Gastroesophageal sphincter (tissue), 3 donors: ENCODE measurements around the gene EPSTI1.

ENCODE experiments used
- POLR2AphosphoS5 ChIP-seq: sonication (generic); formaldehyde crosslinking; IDR thresholded peaks from one replicate; pipeline ENCODE4 v1.6.1; 2017; ENCODE audit warnings: antibody characterized with exemption
- TF ChIP-seq, protein P1 (sequence below), 4 experiments: fragments of 200-600 bp in 2 of 4; fragments of 450-650 bp in 2 of 4; sonication (generic) in 1 of 4; IDR thresholded peaks; one replicate each; pipeline ENCODE4 v1.5.1; 2017 to 2019; ENCODE audit warnings: antibody characterized with exemption in 4 of 4, mild to moderate bottlenecking in 2 of 4, moderate library complexity in 2 of 4

- TF ChIP-seq, protein P1, sequence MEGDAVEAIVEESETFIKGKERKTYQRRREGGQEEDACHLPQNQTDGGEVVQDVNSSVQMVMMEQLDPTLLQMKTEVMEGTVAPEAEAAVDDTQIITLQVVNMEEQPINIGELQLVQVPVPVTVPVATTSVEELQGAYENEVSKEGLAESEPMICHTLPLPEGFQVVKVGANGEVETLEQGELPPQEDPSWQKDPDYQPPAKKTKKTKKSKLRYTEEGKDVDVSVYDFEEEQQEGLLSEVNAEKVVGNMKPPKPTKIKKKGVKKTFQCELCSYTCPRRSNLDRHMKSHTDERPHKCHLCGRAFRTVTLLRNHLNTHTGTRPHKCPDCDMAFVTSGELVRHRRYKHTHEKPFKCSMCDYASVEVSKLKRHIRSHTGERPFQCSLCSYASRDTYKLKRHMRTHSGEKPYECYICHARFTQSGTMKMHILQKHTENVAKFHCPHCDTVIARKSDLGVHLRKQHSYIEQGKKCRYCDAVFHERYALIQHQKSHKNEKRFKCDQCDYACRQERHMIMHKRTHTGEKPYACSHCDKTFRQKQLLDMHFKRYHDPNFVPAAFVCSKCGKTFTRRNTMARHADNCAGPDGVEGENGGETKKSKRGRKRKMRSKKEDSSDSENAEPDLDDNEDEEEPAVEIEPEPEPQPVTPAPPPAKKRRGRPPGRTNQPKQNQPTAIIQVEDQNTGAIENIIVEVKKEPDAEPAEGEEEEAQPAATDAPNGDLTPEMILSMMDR (IDR thresholded peaks at IDR 0.05): no peak
- TF ChIP-seq POLR2AphosphoS5: no peak
These were observed 4.5 kb upstream of the EPSTI1 start for GRCh38 chr13:42996584-42996983.
